Progenitor cell of endocrine pancreas (in vitro differentiated cells): ENCODE data around the gene ETAA1. TPM values are rescaled to one million over a fixed set of nuclear protein-coding genes. Genes with fewer than 3 reads are reported as not detected.

Source experiments
- DNase-seq: peaks from one replicate; pipeline ENCODE4 v3.0.0; 2021; ENCODE audit warnings: low spot score; ENCODE audit not compliant: unreplicated experiment
- H3K27ac Mint-ChIP-seq: 2 replicates; pipeline ENCODE4 v1.8.0; 2021; ENCODE audit warnings: mild to moderate bottlenecking, moderate library complexity, mixed read lengths
- H3K27me3 Mint-ChIP-seq: 2 replicates; pipeline ENCODE4 v1.8.0; 2021; ENCODE audit warnings: mixed read lengths
- H3K36me3 Mint-ChIP-seq: 2 replicates; pipeline ENCODE4 v1.8.0; 2022; ENCODE audit warnings: mixed read lengths; ENCODE audit not compliant: insufficient read depth
- H3K4me1 Mint-ChIP-seq: 2 replicates; pipeline ENCODE4 v1.8.0; 2021; ENCODE audit warnings: low read depth, mixed read lengths
- H3K4me3 Mint-ChIP-seq: 2 replicates; pipeline ENCODE4 v1.8.0; 2021; ENCODE audit warnings: low read depth, mild to moderate bottlenecking, moderate library complexity, mixed read lengths
- H3K9me3 Mint-ChIP-seq: 2 replicates; pipeline ENCODE4 v1.8.0; 2021; ENCODE audit warnings: low read depth, mixed read lengths
- CTCF ChIP-seq: fragments of 200-600 bp; sonication (generic); IDR thresholded peaks from one replicate; pipeline ENCODE4 v1.5.0; 2021; ENCODE audit warnings: antibody characterized with exemption, mild to moderate bottlenecking; ENCODE audit not compliant: unreplicated experiment
- total RNA-seq: library from RNA; stranded (reverse); gene quantifications from 2 replicates; pipeline ENCODE4 v1.2.1, GENCODE V29; 2021

ETAA1 gene
- total RNA-seq, 1 donor from 2014 or later: 24.3 TPM

DNA sequence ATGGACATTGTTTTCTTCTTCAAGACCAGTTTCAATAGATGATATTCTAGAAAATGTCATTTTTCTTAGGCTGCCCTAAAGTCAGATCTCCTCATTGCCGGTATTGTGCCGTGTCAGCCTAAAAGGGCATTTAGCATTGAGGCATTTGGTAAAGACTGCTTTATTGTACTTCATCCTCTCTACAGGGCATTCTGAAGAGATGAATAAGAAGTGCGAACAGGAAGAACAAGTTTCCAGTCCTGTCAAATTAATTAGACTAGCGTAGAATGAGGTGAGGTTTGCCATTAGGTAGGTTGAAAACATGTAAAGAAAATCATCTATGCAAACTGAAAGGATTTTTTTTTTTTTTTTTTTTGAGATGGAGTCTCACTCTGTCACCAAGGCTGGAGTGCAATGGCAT, 60.6 kb downstream of the ETAA1 start:
- H3K27ac Mint-ChIP-seq: no peak overlapping the region
- no peak for TF ChIP-seq CTCF
- no peak for DNase-seq
- H3K4me3 Mint-ChIP-seq: no peak overlapping the region
- no peaks in the 10 kb centered on the region for H3K27me3 Mint-ChIP-seq
- H3K36me3 Mint-ChIP-seq: no peaks in the 10 kb centered on the region
- H3K4me1 Mint-ChIP-seq: peaks cover 24% of the 10 kb centered on the region
- peaks cover 3% of the 10 kb centered on the region for H3K9me3 Mint-ChIP-seq

DNA sequence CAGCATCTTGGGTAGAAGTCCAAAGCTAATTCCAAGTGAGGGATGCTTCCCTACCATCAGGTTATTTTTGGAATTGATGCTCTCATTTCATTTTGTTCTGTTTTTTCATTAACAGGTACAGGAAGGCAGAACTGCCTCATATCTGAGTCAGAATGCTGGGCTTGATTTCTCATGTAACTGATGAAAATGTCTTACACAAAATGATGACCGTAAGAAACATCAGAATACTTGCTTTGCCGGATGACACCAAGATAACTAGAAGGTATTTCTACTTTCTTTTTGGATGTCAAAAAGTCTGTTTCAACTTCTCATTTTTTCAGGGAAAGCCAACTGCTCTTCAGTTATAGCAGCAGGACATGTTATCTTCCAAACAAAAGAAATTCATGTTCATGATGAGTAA, 62.6 kb downstream of the ETAA1 start:
- no peak overlapping the region for H3K27ac Mint-ChIP-seq
- peaks cover 36% of the 10 kb centered on the region for H3K4me1 Mint-ChIP-seq
- no peak overlapping the region for H3K4me3 Mint-ChIP-seq

More for the DNA sequence above, 62.6 kb downstream of the ETAA1 start:
- H3K36me3 Mint-ChIP-seq: no peaks in the 10 kb centered on the region
- no peak for DNase-seq
- TF ChIP-seq CTCF: no peak
- H3K27me3 Mint-ChIP-seq: no peaks in the 10 kb centered on the region
- H3K9me3 Mint-ChIP-seq: no peaks in the 10 kb centered on the region
